ENCODE measurements around the gene C1QTNF12.

The C1QTNF12 gene

DNA sequence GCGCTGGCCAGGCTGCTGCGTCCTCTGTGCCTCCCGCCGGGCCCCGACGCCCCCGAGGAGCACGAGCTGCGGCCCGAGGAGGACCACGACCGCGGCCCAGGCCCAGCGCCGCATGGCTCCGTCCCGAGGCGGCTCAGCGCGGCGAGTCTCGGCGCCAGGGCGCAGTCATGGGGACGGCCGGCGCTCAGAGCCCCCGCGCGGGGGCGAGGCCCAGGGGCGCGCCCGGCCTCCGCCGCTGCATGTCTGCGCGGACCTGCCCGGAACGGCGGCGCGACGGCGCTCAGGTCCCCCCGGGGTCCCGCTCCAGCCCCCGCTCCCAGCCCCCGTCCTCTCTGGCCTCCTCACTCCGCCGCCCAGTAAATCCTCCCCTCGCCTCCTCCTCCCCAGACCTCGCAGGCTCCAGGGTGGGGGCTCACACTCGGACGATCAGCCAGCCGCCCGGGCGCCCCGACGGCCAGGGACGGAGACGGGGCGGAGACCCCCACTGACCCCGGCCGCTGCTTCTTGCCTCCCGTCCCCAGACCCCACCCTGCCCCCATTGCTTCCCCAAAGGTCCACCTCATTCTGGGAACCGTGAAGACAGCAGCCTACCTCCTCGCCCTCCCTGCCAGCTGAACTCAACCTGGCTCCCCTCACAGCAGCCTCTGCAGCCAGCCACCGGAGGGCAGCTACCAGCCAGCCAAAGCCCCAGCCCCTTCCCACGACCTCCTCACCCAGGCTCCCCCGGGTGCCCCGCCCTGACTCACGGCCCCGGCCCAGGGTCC, at the start of gene C1QTNF12:
Gene C1QTNF12 (minus strand): TSS at position 146 of the 764 bp plus-strand sequence. CDS start 32 bp downstream, at position 114.
- H3K4me3 ChIP-seq (ENCODE audit: low read depth in 1 of 2, low read length in 1 of 2) = no peak within 1 kb of the TSS
- H3K9me3 ChIP-seq = no peaks in the 10 kb centered on the region
- TF ChIP-seq, protein P1, sequence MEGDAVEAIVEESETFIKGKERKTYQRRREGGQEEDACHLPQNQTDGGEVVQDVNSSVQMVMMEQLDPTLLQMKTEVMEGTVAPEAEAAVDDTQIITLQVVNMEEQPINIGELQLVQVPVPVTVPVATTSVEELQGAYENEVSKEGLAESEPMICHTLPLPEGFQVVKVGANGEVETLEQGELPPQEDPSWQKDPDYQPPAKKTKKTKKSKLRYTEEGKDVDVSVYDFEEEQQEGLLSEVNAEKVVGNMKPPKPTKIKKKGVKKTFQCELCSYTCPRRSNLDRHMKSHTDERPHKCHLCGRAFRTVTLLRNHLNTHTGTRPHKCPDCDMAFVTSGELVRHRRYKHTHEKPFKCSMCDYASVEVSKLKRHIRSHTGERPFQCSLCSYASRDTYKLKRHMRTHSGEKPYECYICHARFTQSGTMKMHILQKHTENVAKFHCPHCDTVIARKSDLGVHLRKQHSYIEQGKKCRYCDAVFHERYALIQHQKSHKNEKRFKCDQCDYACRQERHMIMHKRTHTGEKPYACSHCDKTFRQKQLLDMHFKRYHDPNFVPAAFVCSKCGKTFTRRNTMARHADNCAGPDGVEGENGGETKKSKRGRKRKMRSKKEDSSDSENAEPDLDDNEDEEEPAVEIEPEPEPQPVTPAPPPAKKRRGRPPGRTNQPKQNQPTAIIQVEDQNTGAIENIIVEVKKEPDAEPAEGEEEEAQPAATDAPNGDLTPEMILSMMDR (IDR thresholded peaks at IDR 0.05) = no peak
- H3K27me3 ChIP-seq = peaks cover 36% of the 10 kb centered on the region
- peaks cover 11% of the 10 kb centered on the region for H3K36me3 ChIP-seq
- H3K27ac ChIP-seq = no peak within 1 kb of the TSS
- H3K4me1 ChIP-seq (ENCODE audit: control insufficient read depth in 1 of 2, insufficient read depth in 1 of 2, low read depth in 1 of 2, low read length in 1 of 2) = no peaks in the 10 kb centered on the region

GRCh38 chr1:1295154-1295923, 48.8 kb upstream of the C1QTNF12 start:
- Histone ChIP-seq H3K27ac (no peak overlapping the region), H3K27me3 (no peaks in the 10 kb centered on the region), H3K9me3 (no peaks in the 10 kb centered on the region), H3K36me3 (peaks cover 45% of the 10 kb centered on the region), H3K4me1 (ENCODE audit: control insufficient read depth in 1 of 2, insufficient read depth in 1 of 2, low read depth in 1 of 2, low read length in 1 of 2) (no peaks in the 10 kb centered on the region), H3K4me3 (ENCODE audit: low read depth in 1 of 2, low read length in 1 of 2) (no peak overlapping the region)
- TF ChIP-seq, protein P1 (IDR thresholded peaks at IDR 0.05) = no peak

DNA sequence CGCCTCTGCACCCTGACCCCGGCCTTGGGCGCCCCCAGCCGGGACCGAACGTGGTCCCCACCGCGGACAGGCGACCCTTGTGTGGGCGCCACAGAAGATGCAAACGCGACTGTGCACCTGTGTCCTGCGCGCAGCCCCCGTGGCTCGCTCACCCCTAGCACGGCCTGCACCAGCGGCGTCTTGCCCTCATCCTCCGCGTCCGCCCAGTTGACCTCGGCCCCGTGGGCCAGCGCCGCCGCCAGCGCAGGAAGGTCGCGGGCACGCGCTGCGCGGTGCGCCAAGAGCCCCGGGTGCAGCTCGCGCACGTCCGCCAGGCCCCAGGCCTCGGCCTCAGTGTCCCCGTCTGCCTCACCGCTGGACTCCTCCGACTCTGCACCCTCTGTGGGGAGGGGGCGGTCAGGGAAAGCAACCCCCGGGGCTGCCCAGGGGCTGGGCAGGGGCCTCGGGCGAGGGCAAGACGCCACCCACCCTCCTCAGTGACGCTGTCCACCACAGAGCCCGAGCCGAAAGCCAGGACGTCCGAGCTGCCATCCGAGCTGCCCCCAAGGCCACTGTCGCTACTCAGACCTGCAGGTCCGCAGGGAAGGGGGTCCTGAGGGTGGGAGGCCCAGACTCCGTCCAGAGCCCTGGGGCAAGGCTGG, 47.8 kb upstream of the C1QTNF12 start:
- H3K27ac ChIP-seq = no peak overlapping the region
- TF ChIP-seq, protein P1 (IDR thresholded peaks at IDR 0.05) = no peak
- no peaks in the 10 kb centered on the region for H3K27me3 ChIP-seq
- no peaks in the 10 kb centered on the region for H3K9me3 ChIP-seq
- peaks cover 45% of the 10 kb centered on the region for H3K36me3 ChIP-seq
- H3K4me1 ChIP-seq (ENCODE audit: control insufficient read depth in 1 of 2, insufficient read depth in 1 of 2, low read depth in 1 of 2, low read length in 1 of 2) = no peaks in the 10 kb centered on the region
- H3K4me3 ChIP-seq (ENCODE audit: low read depth in 1 of 2, low read length in 1 of 2) = no peak overlapping the region

DNA sequence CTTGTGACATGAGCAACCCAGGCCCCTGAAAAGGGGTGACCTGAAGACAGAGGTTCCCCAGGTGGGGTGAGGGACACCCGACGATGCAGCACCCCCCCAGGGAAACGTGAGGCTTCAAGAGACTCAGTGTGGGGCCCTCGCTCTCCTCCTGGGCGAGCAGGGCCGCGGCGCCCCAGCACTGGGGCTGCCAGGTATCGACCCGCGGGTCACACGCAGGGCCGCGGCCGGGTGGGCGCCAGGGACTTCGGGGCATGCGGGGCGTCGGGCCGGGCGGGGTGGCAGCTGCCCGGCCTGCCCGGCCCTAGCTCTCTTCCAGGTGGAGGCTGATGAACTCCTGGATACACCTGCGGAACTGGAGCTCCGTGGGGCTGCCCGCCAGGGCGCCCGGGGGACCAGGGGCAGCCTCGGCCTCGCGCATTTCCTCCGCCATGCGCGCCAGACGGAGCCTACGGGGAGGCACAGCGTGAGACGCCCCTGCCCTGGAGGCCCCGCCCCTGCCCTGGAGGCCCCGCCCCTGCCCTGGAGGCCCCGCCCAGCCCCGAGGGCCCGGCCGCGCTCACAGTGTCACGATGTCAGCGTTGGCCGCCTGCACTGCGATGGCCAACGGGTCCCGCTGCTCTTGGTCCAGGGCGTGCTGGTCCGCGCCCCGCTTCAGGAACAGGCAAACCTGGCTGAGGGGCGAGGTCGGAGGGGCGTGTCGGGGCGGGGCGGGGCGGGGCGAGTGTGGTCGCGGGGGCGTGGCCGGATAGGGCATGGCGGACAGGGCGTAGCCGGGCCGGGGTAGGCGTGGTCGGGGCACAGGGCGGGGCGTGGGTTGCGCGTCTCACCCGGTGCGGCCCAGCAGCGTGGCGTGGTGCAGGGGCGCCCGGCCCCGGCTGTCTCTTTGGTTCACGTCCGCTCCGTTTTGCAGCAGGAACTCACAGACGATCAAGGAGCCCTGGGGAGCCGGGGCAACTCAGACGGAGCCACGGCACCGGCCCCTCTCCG, 47.0 kb upstream of the C1QTNF12 start:
- Histone ChIP-seq H3K36me3 (peaks cover 45% of the 10 kb centered on the region), H3K9me3 (no peaks in the 10 kb centered on the region), H3K27me3 (no peaks in the 10 kb centered on the region), H3K4me3 (ENCODE audit: low read depth in 1 of 2, low read length in 1 of 2) (no peak overlapping the region), H3K27ac (no peak overlapping the region), H3K4me1 (ENCODE audit: control insufficient read depth in 1 of 2, insufficient read depth in 1 of 2, low read depth in 1 of 2, low read length in 1 of 2) (no peaks in the 10 kb centered on the region)
- TF ChIP-seq, protein P1 (IDR thresholded peaks at IDR 0.05) = no peak

- Histone ChIP-seq H3K27me3 (no peaks in the 10 kb centered on the region), H3K4me3 (ENCODE audit: low read depth in 1 of 2, low read length in 1 of 2) (no peak overlapping the region), H3K36me3 (peaks cover 41% of the 10 kb centered on the region), H3K4me1 (ENCODE audit: control insufficient read depth in 1 of 2, insufficient read depth in 1 of 2, low read depth in 1 of 2, low read length in 1 of 2) (no peaks in the 10 kb centered on the region), H3K27ac (no peak overlapping the region), H3K9me3 (no peaks in the 10 kb centered on the region)
- TF ChIP-seq, protein P1 (IDR thresholded peaks at IDR 0.05) = no peak
Measured at GRCh38 chr1:1292851-1293250, 46.3 kb upstream of the C1QTNF12 start.
